ENCODE results near the gene SYNE3. TPM values are rescaled to one million over a fixed set of nuclear protein-coding genes. Genes with fewer than 3 reads are reported as not detected.

SYNE3 gene
- total RNA-seq, 1 experiment from 2014 or later, result 1.2 TPM

GRCh38 chr14:95496690-95497259 is 19.7 kb downstream of the SYNE3 start:
- Histone ChIP-seq H2AFZ (ENCODE audit: low read length) (no peak overlapping the region), H3K4me1 (ENCODE audit: insufficient read depth, low read length) (peaks cover 12% of the 10 kb centered on the region), H3K9me2 (replicated peaks; ENCODE audit: low read length) (no peaks in the 10 kb centered on the region), H3K9me3 (ENCODE audit: low read length) (no peaks in the 10 kb centered on the region), H3K9ac (ENCODE audit: low read length) (no peak overlapping the region), H3K27ac (ENCODE audit: low read length) (no peak overlapping the region), H3K4me3 (ENCODE audit: low read length) (no peak overlapping the region), H3K79me2 (ENCODE audit: low read length) (no peaks in the 10 kb centered on the region), H3K36me3 (ENCODE audit: low read depth, low read length) (no peaks in the 10 kb centered on the region), H3K27me3 (ENCODE audit: low read length) (no peaks in the 10 kb centered on the region), H4K20me1 (ENCODE audit: low read length) (no peaks in the 10 kb centered on the region), H3K4me2 (ENCODE audit: low read length) (no peak overlapping the region), H3F3A (ENCODE audit: low read length, unreplicated experiment) (no peaks in the 10 kb centered on the region)
- no TSS peak for BruUV-seq (replicated peaks)
- POLR2A ChIA-PET (ENCODE audit: unreplicated experiment), result no interaction called here
- ATAC-seq, result no peak
- intact Hi-C loops (cut with micrococcal nuclease), result no loop called here
- no peak for DNase-seq
- CTCF ChIA-PET, result no interaction called here
- TF ChIP-seq CTCF (conservative IDR thresholded peaks at IDR 0.05; ENCODE audit: low read depth, low read length) (no peak), EZH2 (IDR thresholded peaks at IDR 0.05; ENCODE audit: low read length, unreplicated experiment) (no peak), EZH2phosphoT487 (IDR thresholded peaks at IDR 0.05; ENCODE audit: borderline replicate concordance, low read length) (no peak)

- CTCF ChIA-PET, result no interaction called here
- peaks cover 7% of the 10 kb centered on the region for H3K4me1 ChIP-seq (ENCODE audit: insufficient read depth, low read length)
- H3F3A ChIP-seq (ENCODE audit: low read length, unreplicated experiment), result no peaks in the 10 kb centered on the region
- POLR2A ChIA-PET (ENCODE audit: unreplicated experiment), result no interaction called here
- H3K36me3 ChIP-seq (ENCODE audit: low read depth, low read length), result no peaks in the 10 kb centered on the region
- no peak overlapping the region for H3K9ac ChIP-seq (ENCODE audit: low read length)
- intact Hi-C loops (cut with micrococcal nuclease), result no loop called here
- H3K27ac ChIP-seq (ENCODE audit: low read length), result no peak overlapping the region
- H3K4me3 ChIP-seq (ENCODE audit: low read length), result no peak overlapping the region
- no peak overlapping the region for H3K4me2 ChIP-seq (ENCODE audit: low read length)
- no peaks in the 10 kb centered on the region for H3K9me2 ChIP-seq (replicated peaks; ENCODE audit: low read length)
- TF ChIP-seq EZH2phosphoT487 (IDR thresholded peaks at IDR 0.05; ENCODE audit: borderline replicate concordance, low read length), result no peak
- TF ChIP-seq CTCF (conservative IDR thresholded peaks at IDR 0.05; ENCODE audit: low read depth, low read length), result no peak
- TF ChIP-seq EZH2 (IDR thresholded peaks at IDR 0.05; ENCODE audit: low read length, unreplicated experiment), result no peak
- H3K9me3 ChIP-seq (ENCODE audit: low read length), result no peaks in the 10 kb centered on the region
- no peaks in the 10 kb centered on the region for H4K20me1 ChIP-seq (ENCODE audit: low read length)
- BruUV-seq (replicated peaks), result no TSS peak
- no peaks in the 10 kb centered on the region for H3K27me3 ChIP-seq (ENCODE audit: low read length)
- H2AFZ ChIP-seq (ENCODE audit: low read length), result no peak overlapping the region
- no peak for DNase-seq
- no peak for ATAC-seq
- H3K79me2 ChIP-seq (ENCODE audit: low read length), result no peaks in the 10 kb centered on the region
Measured at GRCh38 chr14:95496111-95496681, 20.3 kb downstream of the SYNE3 start.

- no TSS peak for BruUV-seq (replicated peaks)
- Histone ChIP-seq H3K4me2 (ENCODE audit: low read length) (no peak overlapping the region), H3K27me3 (ENCODE audit: low read length) (no peaks in the 10 kb centered on the region), H3K4me3 (ENCODE audit: low read length) (no peak overlapping the region), H3K9me2 (replicated peaks; ENCODE audit: low read length) (no peaks in the 10 kb centered on the region), H3K36me3 (ENCODE audit: low read depth, low read length) (no peaks in the 10 kb centered on the region), H3K27ac (ENCODE audit: low read length) (no peak overlapping the region), H3K4me1 (ENCODE audit: insufficient read depth, low read length) (peaks cover under 1% of the 10 kb centered on the region), H3K9ac (ENCODE audit: low read length) (no peak overlapping the region), H4K20me1 (ENCODE audit: low read length) (no peaks in the 10 kb centered on the region), H2AFZ (ENCODE audit: low read length) (peak overlapping the region; percentile 42; the same call in 1 of the 2 replicates), H3K79me2 (ENCODE audit: low read length) (no peaks in the 10 kb centered on the region), H3F3A (ENCODE audit: low read length, unreplicated experiment) (no peaks in the 10 kb centered on the region), H3K9me3 (ENCODE audit: low read length) (no peaks in the 10 kb centered on the region)
- TF ChIP-seq CTCF (conservative IDR thresholded peaks at IDR 0.05; ENCODE audit: low read depth, low read length) (no peak), EZH2 (IDR thresholded peaks at IDR 0.05; ENCODE audit: low read length, unreplicated experiment) (no peak), EZH2phosphoT487 (IDR thresholded peaks at IDR 0.05; ENCODE audit: borderline replicate concordance, low read length) (no peak)
- ATAC-seq, result peak; percentile 48
- intact Hi-C loops (cut with micrococcal nuclease), result no loop called here
- DNase-seq, result no peak
- ChIA-PET POLR2A (ENCODE audit: unreplicated experiment) (no interaction called here), CTCF (no interaction called here)
Measured at GRCh38 chr14:95495538-95496025, 20.9 kb downstream of the SYNE3 start.
